ENCODE data around the gene DAPP1. TPM values are rescaled to one million over a fixed set of nuclear protein-coding genes. Genes with fewer than 3 reads are reported as not detected.

DAPP1 gene, protein sequence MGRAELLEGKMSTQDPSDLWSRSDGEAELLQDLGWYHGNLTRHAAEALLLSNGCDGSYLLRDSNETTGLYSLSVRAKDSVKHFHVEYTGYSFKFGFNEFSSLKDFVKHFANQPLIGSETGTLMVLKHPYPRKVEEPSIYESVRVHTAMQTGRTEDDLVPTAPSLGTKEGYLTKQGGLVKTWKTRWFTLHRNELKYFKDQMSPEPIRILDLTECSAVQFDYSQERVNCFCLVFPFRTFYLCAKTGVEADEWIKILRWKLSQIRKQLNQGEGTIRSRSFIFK
- not detected in 2 replicates for total RNA-seq

DNA sequence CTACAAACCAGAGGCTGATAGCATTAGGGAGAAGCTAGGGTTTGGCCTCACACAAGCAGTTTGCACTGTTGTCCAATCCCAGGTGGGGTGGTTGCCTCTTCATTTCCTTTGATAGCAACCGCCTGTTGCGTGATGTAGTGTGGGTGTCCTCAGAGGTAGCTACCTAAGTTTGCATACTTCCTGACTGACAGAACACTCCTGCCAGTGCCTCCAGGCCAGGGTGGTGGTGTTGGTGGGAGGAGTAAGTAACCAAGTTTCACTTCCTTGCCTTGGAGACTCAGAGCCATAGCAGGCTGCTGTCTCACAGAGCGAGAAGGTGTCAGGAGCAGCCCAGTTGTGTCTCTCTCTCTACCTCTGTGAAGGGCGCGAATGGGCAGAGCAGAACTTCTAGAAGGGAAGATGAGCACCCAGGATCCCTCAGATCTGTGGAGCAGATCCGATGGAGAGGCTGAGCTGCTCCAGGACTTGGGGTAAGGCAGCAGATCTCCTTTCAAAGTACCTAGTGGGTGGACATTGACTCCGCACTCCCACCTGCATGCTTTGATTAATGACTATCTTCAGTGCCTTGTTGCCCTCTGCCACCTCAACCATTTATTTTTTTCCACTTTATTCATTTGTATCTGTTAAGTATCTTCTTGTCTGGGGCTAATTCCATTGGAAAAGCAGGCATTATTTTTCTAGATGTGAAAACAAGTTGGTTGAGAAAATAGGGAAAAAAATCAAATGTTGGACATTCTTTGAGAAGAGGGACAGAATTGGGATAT is at the start of gene DAPP1:
Gene DAPP1, plus strand, starts transcription at position 283 of the 764 bp plus-strand sequence. Its CDS starts 87 bp downstream, at position 370.

DNA sequence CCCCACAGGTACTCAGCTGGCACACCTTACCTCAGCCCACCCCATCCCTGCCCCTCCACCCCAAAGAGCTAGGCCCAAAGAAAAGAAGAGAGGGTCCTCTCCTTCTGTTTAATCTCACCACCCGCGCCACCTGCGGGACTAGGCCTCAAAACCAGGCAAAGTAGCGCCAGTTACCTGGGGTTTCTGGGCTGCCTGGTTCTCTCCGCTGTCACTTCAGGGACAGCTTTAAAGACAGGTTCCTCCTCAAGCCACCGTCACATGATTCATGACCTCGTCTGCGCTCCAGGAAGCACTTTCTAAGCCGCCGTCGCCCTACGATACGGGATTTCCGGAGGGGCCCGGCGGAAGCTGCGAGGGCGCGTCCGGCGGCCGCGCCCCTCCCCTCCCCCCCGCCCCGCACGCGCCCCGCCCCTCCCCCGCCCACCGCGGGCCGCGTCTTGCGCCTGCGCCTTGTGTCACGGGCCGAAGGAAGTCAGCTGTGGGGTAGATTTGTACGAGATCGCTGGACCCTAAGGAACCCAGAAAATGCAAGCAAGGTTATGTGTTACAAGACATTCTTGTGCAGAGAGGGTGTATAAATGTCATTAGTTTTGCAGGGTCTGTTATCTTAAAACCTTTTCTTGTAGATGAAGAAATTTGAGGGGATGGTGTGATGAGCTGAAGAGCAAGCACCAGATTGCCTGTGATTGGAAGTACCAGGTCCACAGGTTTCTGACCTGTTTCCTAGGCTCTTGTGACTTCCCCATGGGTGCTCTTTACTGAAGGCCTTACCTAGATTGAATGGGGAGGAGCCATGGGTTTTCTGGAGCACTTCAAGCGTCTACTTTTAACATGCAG is 77.8 kb downstream of the DAPP1 start, which contains the start of gene LAMTOR3:
Gene LAMTOR3, minus strand, starts transcription at position 267 of the 837 bp plus-strand sequence. CDS start 464 bp downstream, outside the sequence.

Other genes starting within 250 kb of the DAPP1 start
- 0.22 and 0.26 TPM in 2 replicates for gene MTTP, start 242.0 kb upstream of the DAPP1 start, total RNA-seq
- not detected in 2 replicates for gene C4orf54, start 159.0 kb upstream of the DAPP1 start, total RNA-seq
- gene LAMTOR3, start 77.6 kb downstream of the DAPP1 start, total RNA-seq = 55.3 and 68.9 TPM in 2 replicates
- 52.7 and 56.0 TPM in 2 replicates for gene DNAJB14, start 129.8 kb downstream of the DAPP1 start, total RNA-seq
- gene H2AZ1, start 133.4 kb downstream of the DAPP1 start, total RNA-seq = 139 and 186 TPM in 2 replicates

All from articular chondrocyte of knee joint (primary cell).